ENCODE measurements around the gene TMEM109. TPM values are rescaled to one million over a fixed set of nuclear protein-coding genes. Genes with fewer than 3 reads are reported as not detected.
A peak's percentile ranks its signal among the peaks of the same experiment; 100 is the strongest.

The TMEM109 gene
- total and polyA plus RNA-seq, 4 experiments from 2014 or later, result 66.9 to 333 (median 131) TPM

GRCh38 chr11:60869451-60869825, 44.5 kb upstream of the TMEM109 start:
- peaks cover 17% of the 10 kb centered on the region for H3K4me1 ChIP-seq (ENCODE audit: insufficient read depth, low read length)
- H3K4me3 ChIP-seq (ENCODE audit: low read length in 2 of 2), result no peak overlapping the region
- POLR2A ChIA-PET (ENCODE audit: partially characterized antibody), result interaction anchor here (1.0 kb wide), 1 partner anchor 47 kb away, joined by 3 read pairs; no protein-coding TSS in a partner anchor
- Mint-ChIP-seq H3K4me1 (peaks cover 3 to 22% (median 6%) of the 10 kb centered on the region in 4 donors), H3K27me3 (peaks cover 3% of the 10 kb centered on the region in 2 donors), H3K27ac (peak overlapping the region in 1 of 7 donors; percentile 75), H3K36me3 (no peaks in the 10 kb centered on the region), H3K9me3 (peaks cover 0 to 2% (median 0%) of the 10 kb centered on the region in 8 donors), H3K4me3 (no peak overlapping the region)
- H3K27me3 ChIP-seq (ENCODE audit: insufficient read depth, low read length), result no peaks in the 10 kb centered on the region
- DNase-seq, result no peak
- CTCF ChIA-PET (ENCODE audit: partially characterized antibody), result interaction anchor here (0.9 kb wide), 1 partner anchor 19 kb away, joined by 3 read pairs; no protein-coding TSS in a partner anchor
- H3K27ac ChIP-seq (ENCODE audit: low read depth, low read length), result no peak overlapping the region
- no peaks in the 10 kb centered on the region for H3K36me3 ChIP-seq (ENCODE audit: insufficient read depth, low read length)
- intact Hi-C loops (cut with micrococcal nuclease), result no loop called here
- no peaks in the 10 kb centered on the region for H3K9me3 ChIP-seq (ENCODE audit: control insufficient read depth in 1 of 2, low read length in 2 of 2)

- Histone ChIP-seq H3K4me1 (ENCODE audit: insufficient read depth, low read length) (peaks cover 17% of the 10 kb centered on the region), H3K36me3 (ENCODE audit: insufficient read depth, low read length) (no peaks in the 10 kb centered on the region), H3K4me3 (ENCODE audit: low read length in 2 of 2) (no peak overlapping the region), H3K9me3 (ENCODE audit: control insufficient read depth in 1 of 2, low read length in 2 of 2) (no peaks in the 10 kb centered on the region), H3K27me3 (ENCODE audit: insufficient read depth, low read length) (no peaks in the 10 kb centered on the region), H3K27ac (ENCODE audit: low read depth, low read length) (no peak overlapping the region)
- Mint-ChIP-seq H3K36me3 (no peaks in the 10 kb centered on the region), H3K27ac (peak overlapping the region in 3 of 7 donors; percentile 27 to 46 (median 43)), H3K9me3 (peaks cover 0 to 2% (median 0%) of the 10 kb centered on the region in 8 donors), H3K4me3 (no peak overlapping the region), H3K27me3 (peaks cover 3% of the 10 kb centered on the region in 2 donors), H3K4me1 (peaks cover 3 to 22% (median 6%) of the 10 kb centered on the region in 4 donors)
- intact Hi-C loops (cut with micrococcal nuclease), result no loop called here
- peak in 1 of 5 donors; percentile 24 for DNase-seq
- POLR2A ChIA-PET (ENCODE audit: partially characterized antibody), result no interaction called here
- CTCF ChIA-PET (ENCODE audit: partially characterized antibody), result interaction anchor here (1.0 to 1.2 kb wide), 2 partner anchors 17 to 29 kb away, joined by 4 read pairs; no protein-coding TSS in a partner anchor
These were observed 43.7 kb upstream of the TMEM109 start for GRCh38 chr11:60870276-60870675.

- H3K27ac ChIP-seq (ENCODE audit: low read depth, low read length), result no peak overlapping the region
- H3K4me3 ChIP-seq (ENCODE audit: low read length in 2 of 2), result no peak overlapping the region
- H3K9me3 ChIP-seq (ENCODE audit: control insufficient read depth in 1 of 2, low read length in 2 of 2), result no peaks in the 10 kb centered on the region
- no peak overlapping the region for H3K4me3 Mint-ChIP-seq
- no peaks in the 10 kb centered on the region for H3K27me3 ChIP-seq (ENCODE audit: insufficient read depth, low read length)
- peaks cover 3% of the 10 kb centered on the region in 2 donors for H3K27me3 Mint-ChIP-seq
- DNase-seq, result no peak
- CTCF ChIA-PET (ENCODE audit: partially characterized antibody), result interaction anchor here (0.9 to 1.2 kb wide), 3 partner anchors 17 to 45 kb away, joined by 3 to 4 read pairs (median 4); no protein-coding TSS in a partner anchor
- peaks cover 0 to 2% (median 0%) of the 10 kb centered on the region in 8 donors for H3K9me3 Mint-ChIP-seq
- no peaks in the 10 kb centered on the region for H3K36me3 Mint-ChIP-seq
- intact Hi-C loops (cut with micrococcal nuclease), result no loop called here
- POLR2A ChIA-PET (ENCODE audit: partially characterized antibody), result no interaction called here
- H3K27ac Mint-ChIP-seq, result peak overlapping the region in 4 of 7 donors; percentile 41 to 64 (median 52)
- H3K4me1 ChIP-seq (ENCODE audit: insufficient read depth, low read length), result peaks cover 17% of the 10 kb centered on the region
- H3K4me1 Mint-ChIP-seq, result peaks cover 3 to 22% (median 6%) of the 10 kb centered on the region in 4 donors
- no peaks in the 10 kb centered on the region for H3K36me3 ChIP-seq (ENCODE audit: insufficient read depth, low read length)
These were observed 43.1 kb upstream of the TMEM109 start for GRCh38 chr11:60870733-60871377.

GRCh38 chr11:60871378-60872061, 42.4 kb upstream of the TMEM109 start:
- Mint-ChIP-seq H3K4me1 (peaks cover 3 to 22% (median 6%) of the 10 kb centered on the region in 4 donors), H3K36me3 (no peaks in the 10 kb centered on the region), H3K9me3 (peaks cover 0 to 2% (median 0%) of the 10 kb centered on the region in 8 donors), H3K27me3 (peaks cover 3% of the 10 kb centered on the region in 2 donors), H3K4me3 (no peak overlapping the region), H3K27ac (peak overlapping the region in 4 of 7 donors; percentile 41 to 74 (median 62))
- DNase-seq, result peak in 1 of 5 donors; percentile 25
- no peaks in the 10 kb centered on the region for H3K9me3 ChIP-seq (ENCODE audit: control insufficient read depth in 1 of 2, low read length in 2 of 2)
- POLR2A ChIA-PET (ENCODE audit: partially characterized antibody), result interaction anchor here (1.8 kb wide), 1 partner anchor 34 kb away, joined by 4 read pairs; no protein-coding TSS in a partner anchor
- H3K36me3 ChIP-seq (ENCODE audit: insufficient read depth, low read length), result no peaks in the 10 kb centered on the region
- no peak overlapping the region for H3K4me3 ChIP-seq (ENCODE audit: low read length in 2 of 2)
- intact Hi-C loops (cut with micrococcal nuclease), result no loop called here
- CTCF ChIA-PET (ENCODE audit: partially characterized antibody), result interaction anchor here (0.7 to 1.2 kb wide), 4 partner anchors 16 to 44 kb away, joined by 3 to 4 read pairs (median 4); no protein-coding TSS in a partner anchor
- no peak overlapping the region for H3K27ac ChIP-seq (ENCODE audit: low read depth, low read length)
- no peaks in the 10 kb centered on the region for H3K27me3 ChIP-seq (ENCODE audit: insufficient read depth, low read length)
- peaks cover 17% of the 10 kb centered on the region for H3K4me1 ChIP-seq (ENCODE audit: insufficient read depth, low read length)

GRCh38 chr11:60872124-60872960, 41.6 kb upstream of the TMEM109 start:
- peaks cover 0 to 7% of the 10 kb centered on the region in 2 donors for H3K36me3 Mint-ChIP-seq
- H3K4me3 Mint-ChIP-seq, result no peak overlapping the region
- H3K36me3 ChIP-seq (ENCODE audit: insufficient read depth, low read length), result no peaks in the 10 kb centered on the region
- H3K27ac ChIP-seq (ENCODE audit: low read depth, low read length), result no peak overlapping the region
- no peaks in the 10 kb centered on the region for H3K27me3 ChIP-seq (ENCODE audit: insufficient read depth, low read length)
- no peaks in the 10 kb centered on the region for H3K9me3 ChIP-seq (ENCODE audit: control insufficient read depth in 1 of 2, low read length in 2 of 2)
- H3K4me3 ChIP-seq (ENCODE audit: low read length in 2 of 2), result no peak overlapping the region
- intact Hi-C loops (cut with micrococcal nuclease), result no loop called here
- peaks cover 17% of the 10 kb centered on the region for H3K4me1 ChIP-seq (ENCODE audit: insufficient read depth, low read length)
- H3K27me3 Mint-ChIP-seq, result peaks cover 3% of the 10 kb centered on the region in 2 donors
- CTCF ChIA-PET (ENCODE audit: partially characterized antibody), result interaction anchor here (0.7 kb wide), 1 partner anchor 29 kb away, joined by 3 read pairs; no protein-coding TSS in a partner anchor
- H3K4me1 Mint-ChIP-seq, result peaks cover 3 to 22% (median 6%) of the 10 kb centered on the region in 4 donors
- H3K27ac Mint-ChIP-seq, result peak overlapping the region in 2 of 7 donors; percentile 74 to 83
- POLR2A ChIA-PET (ENCODE audit: partially characterized antibody), result interaction anchor here (1.8 kb wide), 1 partner anchor 35 kb away, joined by 4 read pairs; no protein-coding TSS in a partner anchor
- H3K9me3 Mint-ChIP-seq, result peaks cover 0 to 2% (median 0%) of the 10 kb centered on the region in 8 donors
- DNase-seq, result no peak

GRCh38 chr11:60872961-60873524, 40.9 kb upstream of the TMEM109 start:
- CTCF ChIA-PET (ENCODE audit: partially characterized antibody), result no interaction called here
- intact Hi-C loops (cut with micrococcal nuclease), result no loop called here
- Histone ChIP-seq H3K9me3 (ENCODE audit: control insufficient read depth in 1 of 2, low read length in 2 of 2) (no peaks in the 10 kb centered on the region), H3K27me3 (ENCODE audit: insufficient read depth, low read length) (no peaks in the 10 kb centered on the region), H3K27ac (ENCODE audit: low read depth, low read length) (no peak overlapping the region), H3K4me3 (ENCODE audit: low read length in 2 of 2) (no peak overlapping the region), H3K36me3 (ENCODE audit: insufficient read depth, low read length) (peaks cover under 1% of the 10 kb centered on the region), H3K4me1 (ENCODE audit: insufficient read depth, low read length) (peaks cover 17% of the 10 kb centered on the region)
- peaks cover 0 to 2% (median 0%) of the 10 kb centered on the region in 8 donors for H3K9me3 Mint-ChIP-seq
- H3K36me3 Mint-ChIP-seq, result peaks cover 3 to 14% of the 10 kb centered on the region in 2 donors
- H3K27ac Mint-ChIP-seq, result peak overlapping the region in 4 of 7 donors; percentile 15 to 83 (median 57)
- H3K27me3 Mint-ChIP-seq, result peaks cover 3% of the 10 kb centered on the region in 2 donors
- H3K4me1 Mint-ChIP-seq, result peaks cover 3 to 22% (median 6%) of the 10 kb centered on the region in 4 donors
- DNase-seq, result peak in 1 of 5 donors; percentile 30
- POLR2A ChIA-PET (ENCODE audit: partially characterized antibody), result interaction anchor here (1.8 kb wide), 1 partner anchor 36 kb away, joined by 4 read pairs; no protein-coding TSS in a partner anchor
- H3K4me3 Mint-ChIP-seq, result peak overlapping the region in 1 of 8 donors; percentile 29
